Measurements from ENCODE around the gene NLRP9.

DNA sequence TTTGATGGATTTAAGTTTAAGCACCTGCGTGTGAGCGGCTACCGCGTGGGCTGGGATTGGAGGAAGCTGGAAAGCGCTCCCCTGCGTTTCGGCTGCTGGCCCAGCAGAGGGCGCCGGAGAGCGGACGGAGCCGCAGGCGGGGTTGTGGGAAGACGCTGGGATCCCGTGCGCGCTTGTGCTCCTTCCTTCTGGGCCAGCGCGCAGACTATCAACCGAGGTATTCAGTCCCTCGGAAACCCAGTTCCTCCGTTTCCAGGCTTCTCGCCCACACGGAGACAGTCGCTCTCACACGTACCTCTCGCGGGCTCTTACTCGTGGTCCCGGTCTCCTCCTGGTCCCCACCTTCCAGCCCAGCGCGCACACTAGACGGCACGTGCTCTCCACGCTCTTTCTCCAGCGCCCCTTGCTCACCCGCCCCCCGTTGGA lies 34.4 kb downstream of the NLRP9 start:
- TF ChIP-seq CTCF (IDR thresholded peaks at IDR 0.05; ENCODE audit: control extremely low read depth in 1 of 3, insufficient read depth in 1 of 3, low read depth in 1 of 3, low read length in 3 of 3), result peak; percentile 76 to 93 (median 91)
- no peak for TF ChIP-seq TEAD4 (IDR thresholded peaks at IDR 0.05; ENCODE audit: low read depth, low read length)
- TF ChIP-seq CREB1 (IDR thresholded peaks at IDR 0.05), result no peak
- TF ChIP-seq RAD21 (IDR thresholded peaks at IDR 0.05 in 1 of 2, conservative IDR thresholded peaks at IDR 0.05 in 1 of 2; ENCODE audit: low read depth in 2 of 2, low read length in 2 of 2), result peak; percentile 50 to 56; a peak in 3 of 4 replicates
- TF ChIP-seq RNF2 (IDR thresholded peaks at IDR 0.05; ENCODE audit: borderline replicate concordance, low read depth, low read length, missing control alignments, poor library complexity, severe bottlenecking), result no peak
- TF ChIP-seq POLR2AphosphoS5 (IDR thresholded peaks at IDR 0.05; ENCODE audit: low read depth, low read length), result no peak
- TF ChIP-seq TAF7 (optimal IDR thresholded peaks at IDR 0.05; ENCODE audit: borderline replicate concordance, low read depth, low read length), result no peak
- TF ChIP-seq TAF1 (IDR thresholded peaks at IDR 0.05; ENCODE audit: low read depth, low read length), result no peak
- no peak for TF ChIP-seq JUND (IDR thresholded peaks at IDR 0.05; ENCODE audit: low read length)
- TF ChIP-seq SP4 (IDR thresholded peaks at IDR 0.05; ENCODE audit: low read length), result no peak
- TF ChIP-seq CHD7 (IDR thresholded peaks at IDR 0.05; ENCODE audit: insufficient replicate concordance, low read length), result no peak

All from H1 (cell line).